Measurements from ENCODE around the gene CCND3.
"Not testable (repeated sequence)": the region's sequence is repeated elsewhere in the genome, so short reads cannot be mapped to it uniquely, and the experiment has no call there.

Gene CCND3

GRCh38 chr6:41947581-41948220 lies 6.1 kb upstream of the CCND3 start:
- FAIRE-seq = no peak

- FAIRE-seq = no peak
Measured at GRCh38 chr6:41943456-41943855, 1.8 kb upstream of the CCND3 start.

GRCh38 chr6:41942882-41943281 lies 1.3 kb upstream of the CCND3 start:
- not testable (repeated sequence) for FAIRE-seq

- FAIRE-seq = no peak
Measured at GRCh38 chr6:41942067-41942851, 651 bp upstream of the CCND3 start.

- FAIRE-seq = no peak
Measured at GRCh38 chr6:41940759-41941279, 789 bp downstream of the CCND3 start.

GRCh38 chr6:41939848-41940758 lies 1.5 kb downstream of the CCND3 start:
- no peak for FAIRE-seq

- no peak for FAIRE-seq
Measured at GRCh38 chr6:41939176-41939847, 2.3 kb downstream of the CCND3 start.

GRCh38 chr6:41938590-41939175 lies 2.9 kb downstream of the CCND3 start:
- no peak for FAIRE-seq

- FAIRE-seq = no peak
Measured at GRCh38 chr6:41937861-41938574, 3.6 kb downstream of the CCND3 start.

- FAIRE-seq = no peak
Measured at GRCh38 chr6:41937472-41937860, 4.1 kb downstream of the CCND3 start.

- FAIRE-seq = no peak
Measured at GRCh38 chr6:41936073-41936837, 5.4 kb downstream of the CCND3 start.

GRCh38 chr6:41935685-41936072 lies 5.9 kb downstream of the CCND3 start:
- no peak for FAIRE-seq

GRCh38 chr6:41935193-41935574 lies 6.4 kb downstream of the CCND3 start:
- FAIRE-seq = no peak

GRCh38 chr6:41934278-41935192 lies 7.1 kb downstream of the CCND3 start:
- no peak for FAIRE-seq

GRCh38 chr6:41932378-41932777 lies 9.2 kb downstream of the CCND3 start:
- FAIRE-seq = no peak

GRCh38 chr6:41931792-41932191 lies 9.8 kb downstream of the CCND3 start:
- no peak for FAIRE-seq

- no peak for FAIRE-seq
Measured at GRCh38 chr6:41929924-41930323, 11.7 kb downstream of the CCND3 start.

- FAIRE-seq = no peak
Measured at GRCh38 chr6:41927253-41927652, 14.4 kb downstream of the CCND3 start.

GRCh38 chr6:41922154-41922553 lies 19.5 kb downstream of the CCND3 start:
- FAIRE-seq = no peak

GRCh38 chr6:41921712-41921998 lies 20.0 kb downstream of the CCND3 start:
- no peak for FAIRE-seq

Data from endometrium (tissue), 2 donors.